Thyroid gland (tissue), 4 donors: ENCODE measurements around the gene GLRA3.

ENCODE experiments used
- POLR2A ChIP-seq, 2 donors: fragments of 450-650 bp; IDR thresholded peaks; one replicate each; pipeline ENCODE4 v1.6.1; 2017; ENCODE audit warnings: antibody characterized with exemption in 2 of 2, mild to moderate bottlenecking in 2 of 2, moderate library complexity in 1 of 2
- TF ChIP-seq, protein P1 (sequence below), 6 experiments: fragments of 200-600 bp in 3 of 6; fragments of 450-650 bp in 3 of 6; sonication (generic) in 3 of 6; IDR thresholded peaks; one replicate each; pipeline ENCODE4 v1.5.1; 2016 to 2019; ENCODE audit warnings: antibody characterized with exemption in 6 of 6, mild to moderate bottlenecking in 2 of 6, inconsistent platforms in 1 of 6, moderate library complexity in 1 of 6

DNA sequence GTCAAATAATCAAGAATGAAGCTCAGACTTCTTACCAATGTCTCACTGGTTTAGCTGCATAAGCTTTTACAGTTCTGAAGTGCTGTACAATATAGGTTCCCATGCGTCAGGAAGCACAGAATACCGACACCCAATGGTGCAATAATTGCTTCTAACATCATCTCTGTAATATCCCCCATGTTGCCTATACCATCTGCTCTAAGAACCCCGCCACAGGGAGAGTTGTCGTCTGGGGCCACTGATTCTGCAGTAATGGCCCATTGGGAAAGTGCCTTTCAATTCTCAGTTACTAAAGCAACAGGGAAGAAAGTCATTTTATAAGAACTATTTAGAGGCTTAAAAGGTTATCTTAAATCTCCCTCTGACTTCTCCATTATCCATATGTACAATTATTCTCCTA lies 94.9 kb downstream of the GLRA3 start:
- TF ChIP-seq, protein P1, sequence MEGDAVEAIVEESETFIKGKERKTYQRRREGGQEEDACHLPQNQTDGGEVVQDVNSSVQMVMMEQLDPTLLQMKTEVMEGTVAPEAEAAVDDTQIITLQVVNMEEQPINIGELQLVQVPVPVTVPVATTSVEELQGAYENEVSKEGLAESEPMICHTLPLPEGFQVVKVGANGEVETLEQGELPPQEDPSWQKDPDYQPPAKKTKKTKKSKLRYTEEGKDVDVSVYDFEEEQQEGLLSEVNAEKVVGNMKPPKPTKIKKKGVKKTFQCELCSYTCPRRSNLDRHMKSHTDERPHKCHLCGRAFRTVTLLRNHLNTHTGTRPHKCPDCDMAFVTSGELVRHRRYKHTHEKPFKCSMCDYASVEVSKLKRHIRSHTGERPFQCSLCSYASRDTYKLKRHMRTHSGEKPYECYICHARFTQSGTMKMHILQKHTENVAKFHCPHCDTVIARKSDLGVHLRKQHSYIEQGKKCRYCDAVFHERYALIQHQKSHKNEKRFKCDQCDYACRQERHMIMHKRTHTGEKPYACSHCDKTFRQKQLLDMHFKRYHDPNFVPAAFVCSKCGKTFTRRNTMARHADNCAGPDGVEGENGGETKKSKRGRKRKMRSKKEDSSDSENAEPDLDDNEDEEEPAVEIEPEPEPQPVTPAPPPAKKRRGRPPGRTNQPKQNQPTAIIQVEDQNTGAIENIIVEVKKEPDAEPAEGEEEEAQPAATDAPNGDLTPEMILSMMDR (IDR thresholded peaks at IDR 0.05) = no peak
- no peak for TF ChIP-seq POLR2A (IDR thresholded peaks at IDR 0.05)
